AG09319 (cell line): ENCODE measurements around the gene RAPGEF5.
A peak's percentile ranks its signal among the peaks of the same experiment; 100 is the strongest.

ENCODE experiments used
- DNase-seq: peaks from one replicate; pipeline ENCODE4 v3.0.0-alpha.2; 2010; ENCODE audit warnings: low read depth; ENCODE audit errors: extremely low read depth
- CTCF ChIP-seq: IDR thresholded peaks from 2 replicates; pipeline ENCODE4 v1.5.1; 2011; ENCODE audit warnings: low read depth, mild to moderate bottlenecking, inconsistent platforms, low read length, moderate library complexity

The RAPGEF5 gene

GRCh38 chr7:22300839-22301238 lies 56.1 kb downstream of the RAPGEF5 start:
- DNase-seq = no peak
- no peak for TF ChIP-seq CTCF

GRCh38 chr7:22296916-22297315 lies 60.0 kb downstream of the RAPGEF5 start:
- DNase-seq = no peak
- TF ChIP-seq CTCF = peak; percentile 31

- TF ChIP-seq CTCF = no peak
- DNase-seq = no peak
Measured at GRCh38 chr7:22296265-22296566, 60.7 kb downstream of the RAPGEF5 start.

GRCh38 chr7:22295402-22296264 lies 61.3 kb downstream of the RAPGEF5 start:
- DNase-seq = no peak
- TF ChIP-seq CTCF = peak; percentile 22

- DNase-seq = no peak
- TF ChIP-seq CTCF = no peak
Measured at GRCh38 chr7:22292531-22292930, 64.4 kb downstream of the RAPGEF5 start.

- DNase-seq = no peak
- TF ChIP-seq CTCF = no peak
Measured at GRCh38 chr7:22291977-22292376, 65.0 kb downstream of the RAPGEF5 start.

GRCh38 chr7:22288202-22288601 lies 68.8 kb downstream of the RAPGEF5 start:
- no peak for DNase-seq
- no peak for TF ChIP-seq CTCF
